ENCODE data around the gene TMEM37. TPM values are rescaled to one million over a fixed set of nuclear protein-coding genes. Genes with fewer than 3 reads are reported as not detected.

The TMEM37 gene
- total RNA-seq, 1 experiment from 2014 or later: not detected

DNA sequence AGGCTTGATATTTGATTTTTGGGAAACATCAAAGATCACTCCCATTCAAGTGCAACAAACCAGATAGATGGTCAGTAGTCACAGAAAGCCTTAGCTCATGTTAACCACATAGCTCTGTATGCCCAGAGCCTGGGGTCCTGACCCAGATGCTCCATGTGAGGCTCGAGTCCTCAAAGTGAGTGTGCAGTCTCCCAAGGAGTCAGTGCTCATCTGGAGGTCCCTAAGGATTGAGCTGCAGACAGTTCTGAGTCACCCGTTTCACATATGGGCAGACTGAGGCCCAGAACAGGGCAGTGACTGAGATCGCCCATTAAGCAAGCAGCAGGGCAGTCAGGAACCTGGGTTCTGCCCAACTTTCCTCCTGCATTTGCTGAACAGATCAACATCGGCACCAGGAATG is 9.2 kb downstream of the TMEM37 start:
- in situ Hi-C loops (cut with HindIII; ENCODE audit: low pct_unique_long_range_greater_than_20kb, low sequenced_read_pairs): no loop called here
- DNase-seq (ENCODE audit: low read depth, low spot score): no peak

GRCh38 chr2:119441376-119442225 is 9.9 kb downstream of the TMEM37 start:
- in situ Hi-C loops (cut with HindIII; ENCODE audit: low pct_unique_long_range_greater_than_20kb, low sequenced_read_pairs): no loop called here
- no peak for DNase-seq (ENCODE audit: low read depth, low spot score)

- DNase-seq (ENCODE audit: low read depth, low spot score): no peak
- in situ Hi-C loops (cut with HindIII; ENCODE audit: low pct_unique_long_range_greater_than_20kb, low sequenced_read_pairs): no loop called here
Observed at GRCh38 chr2:119442226-119442619, 10.6 kb downstream of the TMEM37 start.

DNA sequence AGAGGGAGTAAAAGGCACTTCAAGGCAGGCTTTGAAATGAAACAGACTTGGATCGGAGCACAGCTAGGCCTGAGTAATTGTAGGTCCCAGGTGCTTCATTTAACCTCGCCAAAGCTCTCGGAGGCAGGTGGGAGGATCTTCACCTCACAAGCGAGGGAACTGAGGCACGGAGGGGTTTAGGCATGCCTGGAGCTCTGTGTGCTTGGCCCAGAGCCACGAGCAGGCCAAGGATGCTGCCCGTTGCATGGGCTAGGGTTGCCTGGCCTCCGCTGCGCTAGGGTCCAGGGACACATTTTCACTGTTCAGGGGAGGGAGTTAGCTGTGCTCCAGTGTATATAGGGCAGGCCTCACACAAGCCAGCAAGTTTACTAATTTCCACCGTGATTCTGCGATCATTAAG is 11.2 kb downstream of the TMEM37 start:
- in situ Hi-C loops (cut with HindIII; ENCODE audit: low pct_unique_long_range_greater_than_20kb, low sequenced_read_pairs): no loop called here

GRCh38 chr2:119446037-119446436 is 14.4 kb downstream of the TMEM37 start:
- in situ Hi-C loops (cut with HindIII; ENCODE audit: low pct_unique_long_range_greater_than_20kb, low sequenced_read_pairs): no loop called here
- DNase-seq (ENCODE audit: low read depth, low spot score): no peak

More for the DNA sequence above, 11.2 kb downstream of the TMEM37 start:
- no peak for DNase-seq (ENCODE audit: low read depth, low spot score)

- in situ Hi-C loops (cut with HindIII; ENCODE audit: low pct_unique_long_range_greater_than_20kb, low sequenced_read_pairs): no loop called here
- DNase-seq (ENCODE audit: low read depth, low spot score): no peak
Observed at GRCh38 chr2:119448427-119449141, 16.9 kb downstream of the TMEM37 start.

GRCh38 chr2:119449521-119449920 is 17.9 kb downstream of the TMEM37 start:
- in situ Hi-C loops (cut with HindIII; ENCODE audit: low pct_unique_long_range_greater_than_20kb, low sequenced_read_pairs): no loop called here
- no peak for DNase-seq (ENCODE audit: low read depth, low spot score)

GRCh38 chr2:119451336-119452050 is 19.8 kb downstream of the TMEM37 start:
- no peak for DNase-seq (ENCODE audit: low read depth, low spot score)
- in situ Hi-C loops (cut with HindIII; ENCODE audit: low pct_unique_long_range_greater_than_20kb, low sequenced_read_pairs): no loop called here

DNA sequence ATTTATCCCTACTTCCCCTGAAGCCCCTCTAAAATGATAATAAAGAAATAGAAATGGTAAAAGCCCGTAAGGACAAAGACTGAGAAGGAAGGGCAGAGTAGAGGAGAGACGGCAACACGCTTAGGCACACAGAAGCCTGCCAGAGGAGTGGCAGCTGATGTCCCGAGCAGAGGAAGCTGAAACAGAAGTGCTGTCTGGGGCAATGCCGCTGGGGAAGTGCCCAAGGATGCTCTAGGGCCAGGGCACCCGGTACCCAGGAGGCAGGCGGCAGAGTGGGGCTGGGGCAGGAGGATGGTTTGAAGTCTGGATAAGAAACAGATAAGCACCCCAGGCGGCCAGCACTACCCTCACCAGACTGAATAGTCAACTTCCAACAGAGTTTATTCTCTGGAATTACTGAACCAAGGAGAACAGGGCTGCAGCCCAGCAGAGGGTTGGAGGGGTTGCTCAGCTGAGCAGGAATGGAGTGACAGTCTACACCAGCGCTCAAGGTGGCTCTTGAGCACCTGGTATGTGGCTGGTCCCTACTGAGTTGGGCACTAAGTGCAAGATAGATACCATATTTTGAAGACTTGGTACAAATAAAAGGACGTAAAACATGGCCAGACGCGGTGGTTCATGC is 22.4 kb downstream of the TMEM37 start:
- no peak for DNase-seq (ENCODE audit: low read depth, low spot score)
- in situ Hi-C loops (cut with HindIII; ENCODE audit: low pct_unique_long_range_greater_than_20kb, low sequenced_read_pairs): no loop called here

- in situ Hi-C loops (cut with HindIII; ENCODE audit: low pct_unique_long_range_greater_than_20kb, low sequenced_read_pairs): no loop called here
- no peak for DNase-seq (ENCODE audit: low read depth, low spot score)
Observed at GRCh38 chr2:119455066-119455718, 23.5 kb downstream of the TMEM37 start.

- in situ Hi-C loops (cut with HindIII; ENCODE audit: low pct_unique_long_range_greater_than_20kb, low sequenced_read_pairs): no loop called here
Observed at GRCh38 chr2:119460076-119460475, 28.4 kb downstream of the TMEM37 start.

GRCh38 chr2:119461811-119462210 is 30.2 kb downstream of the TMEM37 start:
- in situ Hi-C loops (cut with HindIII; ENCODE audit: low pct_unique_long_range_greater_than_20kb, low sequenced_read_pairs): no loop called here
- no peak for DNase-seq (ENCODE audit: low read depth, low spot score)

More at GRCh38 chr2:119460076-119460475, 28.4 kb downstream of the TMEM37 start:
- no peak for DNase-seq (ENCODE audit: low read depth, low spot score)

DNA sequence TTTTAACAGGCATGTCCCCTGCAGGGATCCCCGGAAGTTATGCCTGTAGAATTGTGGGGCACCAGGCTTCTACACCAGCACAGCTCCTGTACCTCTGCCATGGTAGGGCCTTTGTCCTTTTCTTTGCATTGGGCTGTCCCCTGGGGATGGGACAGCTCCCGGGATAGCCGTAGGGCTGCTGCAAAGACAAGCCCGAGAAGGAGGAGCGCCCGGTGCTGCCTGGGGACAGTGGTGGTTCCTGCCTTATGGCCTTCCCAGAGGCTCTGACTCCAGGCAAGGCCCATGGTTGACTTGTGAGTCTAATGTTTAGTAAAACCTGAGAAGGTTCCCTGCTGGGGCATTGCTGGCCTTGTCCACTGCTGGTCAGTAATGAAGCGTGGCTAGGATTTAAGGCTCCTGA is 30.9 kb downstream of the TMEM37 start:
- in situ Hi-C loops (cut with HindIII; ENCODE audit: low pct_unique_long_range_greater_than_20kb, low sequenced_read_pairs): no loop called here
- DNase-seq (ENCODE audit: low read depth, low spot score): no peak

DNA sequence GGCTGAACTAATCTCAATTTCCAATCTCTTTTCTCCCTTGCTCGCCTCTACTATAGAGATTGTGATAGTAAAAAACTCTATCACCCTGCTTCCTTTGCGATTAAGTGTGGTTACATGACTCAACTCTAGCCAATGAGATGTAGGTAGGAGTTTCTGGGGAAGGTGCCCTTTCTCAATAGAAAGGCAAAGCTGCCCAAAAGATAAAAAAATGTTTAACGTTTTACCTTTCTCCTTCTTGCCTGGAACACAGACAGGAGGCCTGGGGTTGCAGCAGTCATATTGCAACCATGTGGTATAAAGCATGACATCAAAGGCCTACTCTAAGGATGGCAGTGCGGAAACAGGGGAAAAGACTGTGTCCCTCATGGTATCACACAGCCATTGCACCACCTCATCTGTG is 31.5 kb downstream of the TMEM37 start:
- no peak for DNase-seq (ENCODE audit: low read depth, low spot score)
- in situ Hi-C loops (cut with HindIII; ENCODE audit: low pct_unique_long_range_greater_than_20kb, low sequenced_read_pairs): no loop called here

GRCh38 chr2:119463990-119464389 is 32.3 kb downstream of the TMEM37 start:
- in situ Hi-C loops (cut with HindIII; ENCODE audit: low pct_unique_long_range_greater_than_20kb, low sequenced_read_pairs): no loop called here

GRCh38 chr2:119464981-119465380 is 33.3 kb downstream of the TMEM37 start:
- in situ Hi-C loops (cut with HindIII; ENCODE audit: low pct_unique_long_range_greater_than_20kb, low sequenced_read_pairs): no loop called here
- DNase-seq (ENCODE audit: low read depth, low spot score): peak; percentile 32

More at GRCh38 chr2:119463990-119464389, 32.3 kb downstream of the TMEM37 start:
- DNase-seq (ENCODE audit: low read depth, low spot score): no peak

- in situ Hi-C loops (cut with HindIII; ENCODE audit: low pct_unique_long_range_greater_than_20kb, low sequenced_read_pairs): no loop called here
- no peak for DNase-seq (ENCODE audit: low read depth, low spot score)
Observed at GRCh38 chr2:119465687-119466086, 34.0 kb downstream of the TMEM37 start.

Data from SK-MEL-5 (cell line).